Fibroblast of peridontal ligament (primary cell): ENCODE measurements around the gene ADAMTS1.
"Not testable (repeated sequence)": the region's sequence is repeated elsewhere in the genome, so short reads cannot be mapped to it uniquely, and the experiment has no call there.

Experiments used
- DNase-seq: peaks from one replicate; pipeline ENCODE4 v3.0.0-alpha.2; 2010; ENCODE audit errors: extremely low read depth

Gene ADAMTS1

GRCh38 chr21:26845066-26845758, at the start of gene ADAMTS1:
Gene ADAMTS1 (minus strand): TSS chr21:26845409. CDS start chr21:26844954, 455 bp downstream.
- peak; percentile 93 for DNase-seq

GRCh38 chr21:26892151-26892550, 46.9 kb upstream of the ADAMTS1 start:
- DNase-seq, result peak; percentile 61

- DNase-seq, result no peak
Observed at GRCh38 chr21:26888931-26889330, 43.7 kb upstream of the ADAMTS1 start.

- peak; percentile 25 for DNase-seq
Observed at GRCh38 chr21:26888256-26888655, 43.0 kb upstream of the ADAMTS1 start.

GRCh38 chr21:26887251-26887650, 42.0 kb upstream of the ADAMTS1 start:
- DNase-seq, result no peak

GRCh38 chr21:26884436-26884835, 39.2 kb upstream of the ADAMTS1 start:
- DNase-seq, result no peak

GRCh38 chr21:26883768-26884167, 38.6 kb upstream of the ADAMTS1 start:
- DNase-seq, result peak; percentile 54

- DNase-seq, result peak; percentile 66
Observed at GRCh38 chr21:26881504-26882228, 36.5 kb upstream of the ADAMTS1 start.

- DNase-seq, result peak; percentile 50
Observed at GRCh38 chr21:26877018-26877417, 31.8 kb upstream of the ADAMTS1 start.

- no peak for DNase-seq
Observed at GRCh38 chr21:26874347-26874746, 29.1 kb upstream of the ADAMTS1 start.

- no peak for DNase-seq
Observed at GRCh38 chr21:26865857-26866256, 20.6 kb upstream of the ADAMTS1 start.

- DNase-seq, result not testable (repeated sequence)
Observed at GRCh38 chr21:26856871-26857350, 11.7 kb upstream of the ADAMTS1 start.

- not testable (repeated sequence) for DNase-seq
Observed at GRCh38 chr21:26854695-26855094, 9.5 kb upstream of the ADAMTS1 start.

- DNase-seq, result no peak
Observed at GRCh38 chr21:26852423-26852822, 7.2 kb upstream of the ADAMTS1 start.

- no peak for DNase-seq
Observed at GRCh38 chr21:26851109-26851944, 6.1 kb upstream of the ADAMTS1 start.

GRCh38 chr21:26850116-26850643, 5.0 kb upstream of the ADAMTS1 start:
- peak; percentile 84 for DNase-seq

GRCh38 chr21:26849428-26850115, 4.4 kb upstream of the ADAMTS1 start:
- peak; percentile 89 for DNase-seq

GRCh38 chr21:26847921-26848320, 2.7 kb upstream of the ADAMTS1 start:
- DNase-seq, result no peak

- no peak for DNase-seq
Observed at GRCh38 chr21:26847002-26847401, 1.8 kb upstream of the ADAMTS1 start.

- peak; percentile 81 for DNase-seq
Observed at GRCh38 chr21:26846036-26846931, 1.1 kb upstream of the ADAMTS1 start.

GRCh38 chr21:26845759-26846035, 488 bp upstream of the ADAMTS1 start:
- DNase-seq, result no peak
